GM12874 (cell line): ENCODE results near the gene GALR1.

ENCODE experiments used
- CTCF ChIP-seq: IDR thresholded peaks from 2 replicates; pipeline ENCODE4 v1.5.1; 2011; ENCODE audit warnings: low read depth, mild to moderate bottlenecking, control low read depth, low read length, moderate library complexity; ENCODE audit not compliant: insufficient read depth

The GALR1 gene

GRCh38 chr18:77254711-77255405 is 5.2 kb downstream of the GALR1 start:
- TF ChIP-seq CTCF = no peak

- TF ChIP-seq CTCF = no peak
These were observed 5.9 kb downstream of the GALR1 start for GRCh38 chr18:77255426-77256105.

GRCh38 chr18:77262643-77263465 is 13.2 kb downstream of the GALR1 start:
- no peak for TF ChIP-seq CTCF

GRCh38 chr18:77263466-77263763 is 13.8 kb downstream of the GALR1 start:
- TF ChIP-seq CTCF = no peak

GRCh38 chr18:77267969-77268368 is 18.3 kb downstream of the GALR1 start:
- no peak for TF ChIP-seq CTCF

GRCh38 chr18:77268456-77268855 is 18.8 kb downstream of the GALR1 start:
- no peak for TF ChIP-seq CTCF
